Measurements from ENCODE around the gene QKI. TPM values are rescaled to one million over a fixed set of nuclear protein-coding genes. Genes with fewer than 3 reads are reported as not detected.
"Not testable (repeated sequence)": the region's sequence is repeated elsewhere in the genome, so short reads cannot be mapped to it uniquely, and the experiment has no call there.

QKI gene
- total and polyA plus RNA-seq, 3 experiments from 2014 or later, result 27.5 to 58.8 (median 56.5) TPM

DNA sequence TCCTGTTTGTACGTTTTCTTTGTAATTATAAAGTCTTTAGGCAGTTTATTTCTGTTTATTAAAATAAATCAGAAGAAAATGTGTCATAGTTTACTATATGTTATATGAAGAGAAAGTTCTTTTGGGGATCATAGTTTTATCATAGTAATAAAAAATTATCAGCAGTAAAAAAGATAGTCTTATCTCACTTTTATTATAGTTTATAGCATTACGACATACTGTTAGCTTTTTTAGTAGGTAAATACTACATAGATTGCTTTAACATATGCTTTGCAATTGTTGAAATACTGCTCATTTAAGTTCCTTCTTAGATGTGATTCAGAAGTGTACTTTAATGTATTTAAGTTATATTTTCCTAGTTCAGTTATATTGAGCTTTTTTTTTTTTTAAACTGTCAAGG lies 13.9 kb downstream of the QKI start:
- no peaks in the 10 kb centered on the region for H3K9me3 Mint-ChIP-seq

DNA sequence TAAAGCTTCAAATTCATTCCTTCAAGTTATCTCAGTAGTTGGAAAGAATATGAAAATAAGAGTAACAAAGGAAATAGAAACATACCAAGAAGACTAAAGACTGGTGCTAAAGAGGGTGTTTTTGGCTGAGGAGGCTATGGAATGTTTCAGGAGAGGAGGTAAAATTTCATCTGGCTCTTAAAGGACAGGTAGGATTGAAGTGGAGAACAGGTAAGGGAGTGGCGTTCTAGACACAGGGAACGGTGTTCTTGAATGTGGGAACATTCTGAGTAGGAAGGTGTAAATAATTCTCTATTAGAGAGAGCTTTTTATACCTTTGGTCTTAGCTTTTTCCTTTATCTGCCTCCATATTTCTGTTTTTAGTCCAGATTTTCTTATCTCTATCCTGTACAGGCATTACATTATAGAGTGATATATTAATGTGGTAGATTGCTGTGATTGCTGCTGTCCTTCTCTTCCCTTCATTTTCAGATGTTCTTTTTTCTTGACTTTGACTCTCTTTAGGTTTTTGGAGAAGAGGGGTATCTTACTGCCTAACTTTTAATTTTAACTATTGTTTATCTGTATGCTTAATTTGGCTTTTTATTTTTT lies 15.4 kb downstream of the QKI start:
- Mint-ChIP-seq H3K4me3 (no peak overlapping the region), H3K27ac (peak overlapping the region in 1 of 8 donors; percentile 2), H3K4me1 (peaks cover 41 to 67% (median 58%) of the 10 kb centered on the region in 3 donors), H3K9me3 (no peaks in the 10 kb centered on the region), H3K27me3 (no peaks in the 10 kb centered on the region), H3K36me3 (no peaks in the 10 kb centered on the region)
- POLR2A ChIA-PET, result no interaction called here
- H3K4me1 ChIP-seq (ENCODE audit: insufficient read depth, low read length), result no peaks in the 10 kb centered on the region
- no peaks in the 10 kb centered on the region for H3K27me3 ChIP-seq (ENCODE audit: insufficient read depth, low read length, poor library complexity, severe bottlenecking)
- no peak overlapping the region for H3K27ac ChIP-seq (ENCODE audit: low read depth, low read length)
- DNase-seq, result no peak
- no peaks in the 10 kb centered on the region for H3K9me3 ChIP-seq (ENCODE audit: low read length)
- H3K4me3 ChIP-seq (ENCODE audit: low read length), result no peak overlapping the region
- CTCF ChIA-PET, result interaction anchor here (0.8 kb wide), 1 partner anchor 14 kb away, joined by 3 read pairs; no protein-coding TSS in a partner anchor
- no peaks in the 10 kb centered on the region for H3K36me3 ChIP-seq (ENCODE audit: insufficient read depth, low read length)

More for the DNA sequence above, 13.9 kb downstream of the QKI start:
- H3K4me1 ChIP-seq (ENCODE audit: insufficient read depth, low read length), result no peaks in the 10 kb centered on the region
- no peak for DNase-seq
- no peaks in the 10 kb centered on the region for H3K27me3 ChIP-seq (ENCODE audit: insufficient read depth, low read length, poor library complexity, severe bottlenecking)
- ChIA-PET CTCF (interaction anchor here (1.8 kb wide), 1 partner anchor 126 kb away, joined by 4 read pairs; no protein-coding TSS in a partner anchor), POLR2A (no interaction called here)
- Mint-ChIP-seq H3K36me3 (no peaks in the 10 kb centered on the region), H3K4me1 (peaks cover 46 to 74% (median 63%) of the 10 kb centered on the region in 3 donors), H3K27ac (no peak overlapping the region), H3K27me3 (no peaks in the 10 kb centered on the region), H3K4me3 (no peak overlapping the region)
- H3K27ac ChIP-seq (ENCODE audit: low read depth, low read length), result no peak overlapping the region
- H3K4me3 ChIP-seq (ENCODE audit: low read length), result no peak overlapping the region
- H3K36me3 ChIP-seq (ENCODE audit: insufficient read depth, low read length), result no peaks in the 10 kb centered on the region
- H3K9me3 ChIP-seq (ENCODE audit: low read length), result no peaks in the 10 kb centered on the region

GRCh38 chr6:163432300-163432699 lies 17.8 kb downstream of the QKI start:
- no peak overlapping the region for H3K27ac Mint-ChIP-seq
- H3K36me3 Mint-ChIP-seq, result no peaks in the 10 kb centered on the region
- H3K4me3 Mint-ChIP-seq, result no peak overlapping the region
- no peaks in the 10 kb centered on the region for H3K4me1 ChIP-seq (ENCODE audit: insufficient read depth, low read length)
- no peak overlapping the region for H3K4me3 ChIP-seq (ENCODE audit: low read length)
- no peaks in the 10 kb centered on the region for H3K9me3 Mint-ChIP-seq
- no peaks in the 10 kb centered on the region for H3K36me3 ChIP-seq (ENCODE audit: insufficient read depth, low read length)
- CTCF ChIA-PET, result no interaction called here
- POLR2A ChIA-PET, result no interaction called here
- DNase-seq, result no peak
- no peak overlapping the region for H3K27ac ChIP-seq (ENCODE audit: low read depth, low read length)
- peaks cover 45 to 71% (median 66%) of the 10 kb centered on the region in 3 donors for H3K4me1 Mint-ChIP-seq
- no peaks in the 10 kb centered on the region for H3K9me3 ChIP-seq (ENCODE audit: low read length)
- no peaks in the 10 kb centered on the region for H3K27me3 ChIP-seq (ENCODE audit: insufficient read depth, low read length, poor library complexity, severe bottlenecking)
- H3K27me3 Mint-ChIP-seq, result no peaks in the 10 kb centered on the region

DNA sequence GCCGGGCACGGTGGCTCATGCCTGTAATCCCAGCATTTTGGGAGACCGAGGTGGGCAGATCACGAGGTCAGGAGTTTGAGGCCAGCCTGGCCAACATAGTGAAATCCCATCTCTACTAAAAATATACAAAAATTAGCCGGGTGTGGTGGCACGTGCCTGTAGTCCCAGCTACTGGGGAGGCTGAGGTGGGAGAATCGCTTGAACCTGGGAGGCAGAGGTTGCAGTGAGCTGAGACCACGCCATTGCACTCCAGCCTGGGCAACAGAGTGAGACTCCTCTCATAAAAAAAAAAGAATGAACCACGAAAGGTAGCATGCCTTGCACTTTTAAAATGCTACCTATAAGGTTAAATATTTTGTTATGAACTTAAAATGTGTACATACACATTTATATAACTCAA lies 19.0 kb downstream of the QKI start:
- peaks cover 46 to 73% (median 67%) of the 10 kb centered on the region in 3 donors for H3K4me1 Mint-ChIP-seq
- H3K9me3 Mint-ChIP-seq; H3K27me3 Mint-ChIP-seq; H3K4me1 ChIP-seq (ENCODE audit: insufficient read depth, low read length); H3K4me3 ChIP-seq (ENCODE audit: low read length); H3K9me3 ChIP-seq (ENCODE audit: low read length); H3K36me3 ChIP-seq (ENCODE audit: insufficient read depth, low read length); H3K27ac Mint-ChIP-seq; H3K27ac ChIP-seq (ENCODE audit: low read depth, low read length); H3K27me3 ChIP-seq (ENCODE audit: insufficient read depth, low read length, poor library complexity, severe bottlenecking); POLR2A ChIA-PET; H3K4me3 Mint-ChIP-seq; CTCF ChIA-PET; H3K36me3 Mint-ChIP-seq; DNase-seq: not testable (repeated sequence)

DNA sequence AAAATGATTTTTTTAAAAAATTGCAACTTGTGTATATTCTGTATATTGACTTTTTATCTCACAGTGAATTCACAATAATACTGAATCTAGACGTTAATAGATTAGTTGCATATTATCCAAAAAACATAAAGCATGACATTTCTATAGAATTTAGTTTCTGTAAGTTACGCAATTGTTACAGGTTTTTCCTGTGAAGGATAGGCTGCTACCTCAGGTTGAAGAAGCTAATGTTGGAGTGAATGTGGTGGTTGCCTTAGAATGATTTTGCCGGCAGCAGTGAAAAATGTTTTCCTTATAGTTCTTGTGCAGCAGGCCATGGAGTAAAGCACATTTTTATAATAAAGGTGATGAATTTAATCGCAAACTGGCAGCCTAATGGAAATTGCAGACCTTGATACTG lies 20.5 kb downstream of the QKI start:
- Histone ChIP-seq H3K36me3 (ENCODE audit: insufficient read depth, low read length) (no peaks in the 10 kb centered on the region), H3K27me3 (ENCODE audit: insufficient read depth, low read length, poor library complexity, severe bottlenecking) (no peaks in the 10 kb centered on the region), H3K4me1 (ENCODE audit: insufficient read depth, low read length) (no peaks in the 10 kb centered on the region), H3K4me3 (ENCODE audit: low read length) (no peak overlapping the region), H3K27ac (ENCODE audit: low read depth, low read length) (no peak overlapping the region), H3K9me3 (ENCODE audit: low read length) (no peaks in the 10 kb centered on the region)
- Mint-ChIP-seq H3K4me3 (no peak overlapping the region), H3K4me1 (peaks cover 46 to 74% (median 70%) of the 10 kb centered on the region in 3 donors), H3K9me3 (no peaks in the 10 kb centered on the region), H3K36me3 (peaks cover 0 to 3% (median 0%) of the 10 kb centered on the region in 3 donors), H3K27me3 (no peaks in the 10 kb centered on the region), H3K27ac (no peak overlapping the region)
- CTCF ChIA-PET, result no interaction called here
- DNase-seq, result no peak
- POLR2A ChIA-PET, result no interaction called here

- H3K27ac Mint-ChIP-seq, result no peak overlapping the region
- Histone ChIP-seq H3K27me3 (ENCODE audit: insufficient read depth, low read length, poor library complexity, severe bottlenecking) (no peaks in the 10 kb centered on the region), H3K27ac (ENCODE audit: low read depth, low read length) (no peak overlapping the region), H3K9me3 (ENCODE audit: low read length) (no peaks in the 10 kb centered on the region), H3K36me3 (ENCODE audit: insufficient read depth, low read length) (no peaks in the 10 kb centered on the region), H3K4me3 (ENCODE audit: low read length) (no peak overlapping the region), H3K4me1 (ENCODE audit: insufficient read depth, low read length) (no peaks in the 10 kb centered on the region)
- peaks cover 0 to 3% (median 0%) of the 10 kb centered on the region in 3 donors for H3K36me3 Mint-ChIP-seq
- no peak for DNase-seq
- no peak overlapping the region for H3K4me3 Mint-ChIP-seq
- H3K27me3 Mint-ChIP-seq, result no peaks in the 10 kb centered on the region
- POLR2A ChIA-PET, result no interaction called here
- no peaks in the 10 kb centered on the region for H3K9me3 Mint-ChIP-seq
- H3K4me1 Mint-ChIP-seq, result peaks cover 46 to 76% (median 71%) of the 10 kb centered on the region in 3 donors
- CTCF ChIA-PET, result no interaction called here
Observed at GRCh38 chr6:163436843-163437242, 22.3 kb downstream of the QKI start.

DNA sequence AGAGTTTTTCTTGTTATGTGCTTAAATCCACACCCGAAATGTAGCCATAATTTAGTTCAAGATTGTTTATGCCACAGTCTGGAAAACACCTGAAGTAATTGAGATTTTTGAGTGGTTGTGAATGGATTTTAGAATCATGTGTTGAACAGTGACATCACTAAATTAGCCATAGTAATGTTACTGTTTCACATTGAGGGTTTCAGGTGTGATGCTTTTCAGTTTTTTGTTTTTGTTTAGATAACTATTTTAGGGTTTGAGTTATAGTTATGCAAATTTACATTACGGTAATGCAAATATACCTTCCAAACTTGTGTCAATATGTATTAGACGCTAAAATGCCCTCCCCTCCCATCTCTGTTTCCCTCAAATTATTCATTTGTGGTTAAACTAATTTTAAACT lies 22.9 kb downstream of the QKI start:
- peaks cover 3% of the 10 kb centered on the region for H3K4me1 ChIP-seq (ENCODE audit: insufficient read depth, low read length)
- no peaks in the 10 kb centered on the region for H3K9me3 Mint-ChIP-seq
- ChIA-PET POLR2A (no interaction called here), CTCF (no interaction called here)
- H3K27me3 ChIP-seq (ENCODE audit: insufficient read depth, low read length, poor library complexity, severe bottlenecking), result no peaks in the 10 kb centered on the region
- no peak overlapping the region for H3K27ac Mint-ChIP-seq
- H3K9me3 ChIP-seq (ENCODE audit: low read length), result no peaks in the 10 kb centered on the region
- no peaks in the 10 kb centered on the region for H3K36me3 ChIP-seq (ENCODE audit: insufficient read depth, low read length)
- H3K27ac ChIP-seq (ENCODE audit: low read depth, low read length), result no peak overlapping the region
- H3K36me3 Mint-ChIP-seq, result peaks cover 0 to 3% (median 0%) of the 10 kb centered on the region in 3 donors
- H3K4me3 ChIP-seq (ENCODE audit: low read length), result no peak overlapping the region
- no peak for DNase-seq
- H3K4me3 Mint-ChIP-seq, result no peak overlapping the region
- H3K27me3 Mint-ChIP-seq, result no peaks in the 10 kb centered on the region
- peaks cover 48 to 76% (median 73%) of the 10 kb centered on the region in 3 donors for H3K4me1 Mint-ChIP-seq

- Mint-ChIP-seq H3K36me3 (peaks cover 0 to 3% (median 0%) of the 10 kb centered on the region in 3 donors), H3K9me3 (no peaks in the 10 kb centered on the region), H3K4me3 (no peak overlapping the region), H3K27ac (no peak overlapping the region), H3K27me3 (no peaks in the 10 kb centered on the region), H3K4me1 (peaks cover 45 to 75% (median 69%) of the 10 kb centered on the region in 3 donors)
- H3K4me1 ChIP-seq (ENCODE audit: insufficient read depth, low read length), result peaks cover 4% of the 10 kb centered on the region
- H3K4me3 ChIP-seq (ENCODE audit: low read length), result no peak overlapping the region
- H3K27me3 ChIP-seq (ENCODE audit: insufficient read depth, low read length, poor library complexity, severe bottlenecking), result no peaks in the 10 kb centered on the region
- H3K36me3 ChIP-seq (ENCODE audit: insufficient read depth, low read length), result no peaks in the 10 kb centered on the region
- POLR2A ChIA-PET, result no interaction called here
- CTCF ChIA-PET, result no interaction called here
- no peak overlapping the region for H3K27ac ChIP-seq (ENCODE audit: low read depth, low read length)
- no peak for DNase-seq
- no peaks in the 10 kb centered on the region for H3K9me3 ChIP-seq (ENCODE audit: low read length)
Observed at GRCh38 chr6:163438298-163438939, 23.9 kb downstream of the QKI start.

Data from CD8-positive, alpha-beta memory T cell (primary cell).